GM21723 (cell line): ENCODE results near the gene C10orf67.
"Not testable (repeated sequence)": the region's sequence is repeated elsewhere in the genome, so short reads cannot be mapped to it uniquely, and the experiment has no call there.

Source experiments
- ATAC-seq: cut with Tn5 transposase; IDR thresholded peaks from one replicate; pipeline ENCODE4 v1.9.1; 2021; ENCODE audit warnings: mild to moderate bottlenecking, moderate library complexity; ENCODE audit not compliant: unreplicated experiment

Gene C10orf67

GRCh38 chr10:23280419-23281043, 64.1 kb downstream of the C10orf67 start:
- ATAC-seq, result no peak

- no peak for ATAC-seq
These were observed 69.2 kb downstream of the C10orf67 start for GRCh38 chr10:23275355-23275754.

- not testable (repeated sequence) for ATAC-seq
These were observed 70.4 kb downstream of the C10orf67 start for GRCh38 chr10:23274179-23274578.

GRCh38 chr10:23270531-23270930, 74.1 kb downstream of the C10orf67 start:
- ATAC-seq, result no peak

- ATAC-seq, result no peak
These were observed 81.0 kb downstream of the C10orf67 start for GRCh38 chr10:23263441-23264164.

- no peak for ATAC-seq
These were observed 81.7 kb downstream of the C10orf67 start for GRCh38 chr10:23262928-23263327.

GRCh38 chr10:23258516-23258915, 86.1 kb downstream of the C10orf67 start:
- ATAC-seq, result no peak

GRCh38 chr10:23253780-23254179, 90.8 kb downstream of the C10orf67 start:
- ATAC-seq, result no peak

GRCh38 chr10:23252859-23253258, 91.7 kb downstream of the C10orf67 start:
- not testable (repeated sequence) for ATAC-seq

- ATAC-seq, result not testable (repeated sequence)
These were observed 102.8 kb downstream of the C10orf67 start for GRCh38 chr10:23241779-23242178.

- no peak for ATAC-seq
These were observed 106.6 kb downstream of the C10orf67 start for GRCh38 chr10:23238015-23238414.

GRCh38 chr10:23230582-23230981, 114.0 kb downstream of the C10orf67 start:
- no peak for ATAC-seq

GRCh38 chr10:23217471-23217870, 127.1 kb downstream of the C10orf67 start:
- no peak for ATAC-seq

- ATAC-seq, result no peak
These were observed 138.5 kb downstream of the C10orf67 start for GRCh38 chr10:23205972-23206642.

GRCh38 chr10:23204773-23205172, 139.8 kb downstream of the C10orf67 start:
- no peak for ATAC-seq

GRCh38 chr10:23203369-23204325, 140.9 kb downstream of the C10orf67 start:
- ATAC-seq, result no peak

- no peak for ATAC-seq
These were observed 141.8 kb downstream of the C10orf67 start for GRCh38 chr10:23202779-23203178.

- ATAC-seq, result no peak
These were observed 142.8 kb downstream of the C10orf67 start for GRCh38 chr10:23201837-23202236.

- no peak for ATAC-seq
These were observed 143.5 kb downstream of the C10orf67 start for GRCh38 chr10:23200997-23201652.

GRCh38 chr10:23200586-23200985, 144.0 kb downstream of the C10orf67 start:
- ATAC-seq, result no peak
